Measurements from ENCODE around the gene PRAMEF8.
"Not testable (repeated sequence)": the region's sequence is repeated elsewhere in the genome, so short reads cannot be mapped to it uniquely, and the experiment has no call there.

The PRAMEF8 gene

DNA sequence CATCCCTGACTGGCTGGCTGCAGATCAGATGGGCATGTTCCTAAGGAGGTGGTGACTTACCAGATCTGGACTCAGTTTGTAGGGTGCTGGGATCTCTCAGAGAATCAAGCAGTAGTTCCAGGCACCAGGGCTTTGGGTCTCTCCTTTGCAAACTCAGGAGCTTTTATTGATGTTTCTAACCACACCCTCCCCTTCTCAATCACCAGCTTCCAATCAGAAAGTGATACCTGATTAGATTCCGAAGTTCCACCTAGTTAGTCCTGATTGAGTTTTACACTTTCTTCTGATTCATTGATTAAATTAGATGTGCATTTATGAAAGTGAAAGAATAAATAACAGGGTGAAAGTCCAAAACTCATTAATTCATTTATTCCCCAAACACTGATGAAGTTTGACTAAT lies at the start of gene PRAMEF8:
Gene PRAMEF8, minus strand, starts transcription at position 101 of the 400 bp plus-strand sequence. CDS start 1,046 bp downstream, outside the sequence.
- H3K4me3 Mint-ChIP-seq; intact Hi-C loops (cut with micrococcal nuclease); H3K27me3 Mint-ChIP-seq; H3K4me1 Mint-ChIP-seq (ENCODE audit: low read depth); H3K36me3 Mint-ChIP-seq (ENCODE audit: low read depth); H3K9me3 Mint-ChIP-seq; H3K27ac Mint-ChIP-seq: not testable (repeated sequence)

DNA sequence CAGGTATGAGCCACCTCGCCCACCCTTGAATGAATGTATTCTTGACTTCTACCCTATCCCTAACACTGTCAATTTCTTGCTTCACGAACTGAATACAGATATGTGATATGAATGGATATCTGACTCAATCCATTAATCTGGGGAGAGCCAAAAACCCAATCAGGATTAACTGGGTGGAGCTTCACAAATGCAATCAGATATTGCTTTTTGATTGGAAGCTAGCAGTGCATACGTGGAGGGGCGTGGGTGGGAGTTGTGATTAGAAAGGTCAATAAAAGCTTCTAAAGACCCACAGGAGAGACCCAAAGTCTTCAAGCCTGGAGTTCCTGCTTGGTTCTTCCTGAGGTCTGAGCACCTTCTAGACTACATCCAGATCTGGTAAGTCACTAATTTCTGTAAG lies 30.3 kb upstream of the PRAMEF8 start, which contains the start of gene PRAMEF15:
Gene PRAMEF15, plus strand, starts transcription at position 301 of the 400 bp plus-strand sequence. CDS start 2,827 bp downstream, outside the sequence.
- H3K9me3 Mint-ChIP-seq; H3K4me3 Mint-ChIP-seq; H3K27me3 Mint-ChIP-seq; H3K27ac Mint-ChIP-seq; intact Hi-C loops (cut with micrococcal nuclease); H3K36me3 Mint-ChIP-seq (ENCODE audit: low read depth); H3K4me1 Mint-ChIP-seq (ENCODE audit: low read depth): not testable (repeated sequence)

GRCh38 chr1:13303239-13303638 lies 18.3 kb upstream of the PRAMEF8 start, which contains the start of gene PRAMEF33:
PRAMEF33 (plus strand) TSS chr1:13303539; CDS start chr1:13305955, 2,416 bp downstream.
- intact Hi-C loops (cut with micrococcal nuclease); H3K4me1 Mint-ChIP-seq (ENCODE audit: low read depth); H3K27me3 Mint-ChIP-seq; H3K36me3 Mint-ChIP-seq (ENCODE audit: low read depth); H3K4me3 Mint-ChIP-seq; H3K9me3 Mint-ChIP-seq; H3K27ac Mint-ChIP-seq: not testable (repeated sequence)

DNA sequence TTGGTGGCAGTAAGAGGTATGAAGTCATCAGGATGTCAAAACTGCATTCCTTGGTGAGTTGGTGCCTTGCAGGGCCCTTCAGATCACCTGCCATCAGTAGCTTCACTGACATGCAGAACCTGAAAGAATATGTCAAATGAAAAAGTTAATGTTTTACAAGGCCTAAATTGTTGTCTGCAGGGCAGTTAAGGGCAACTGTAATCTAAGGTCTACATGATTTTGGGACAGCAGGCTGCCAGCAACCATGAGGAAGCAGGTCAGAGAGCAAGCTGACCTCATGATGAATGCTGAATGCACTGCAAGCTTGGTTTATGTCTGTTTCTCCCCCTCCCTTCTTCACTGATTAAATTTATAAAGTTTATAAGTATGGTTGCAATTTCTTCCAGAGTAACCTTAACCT lies 17.3 kb upstream of the PRAMEF8 start:
- H3K9me3 Mint-ChIP-seq; H3K27me3 Mint-ChIP-seq; intact Hi-C loops (cut with micrococcal nuclease); H3K4me3 Mint-ChIP-seq; H3K36me3 Mint-ChIP-seq (ENCODE audit: low read depth); H3K27ac Mint-ChIP-seq; H3K4me1 Mint-ChIP-seq (ENCODE audit: low read depth): not testable (repeated sequence)

DNA sequence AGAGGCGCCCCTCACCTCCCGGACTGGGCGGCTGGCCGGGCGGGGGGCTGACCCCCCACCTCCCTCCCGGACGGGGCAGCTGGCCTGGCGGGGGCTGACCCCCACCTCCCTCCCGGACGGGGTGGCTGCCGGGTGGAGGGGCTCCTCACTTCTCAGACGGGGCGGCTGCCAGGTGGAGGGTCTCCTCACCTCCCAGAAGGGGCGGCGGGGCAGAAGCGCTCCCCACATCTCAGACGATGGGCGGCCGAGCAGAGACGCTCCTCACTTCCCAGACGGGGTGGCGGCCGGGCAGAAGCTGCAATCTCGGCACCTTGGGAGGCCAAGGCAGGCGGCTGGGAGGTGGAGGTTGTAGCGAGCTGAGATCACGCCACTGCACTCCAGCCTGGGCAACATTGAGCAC lies 13.8 kb upstream of the PRAMEF8 start:
- H3K4me1 Mint-ChIP-seq (ENCODE audit: low read depth); H3K4me3 Mint-ChIP-seq; H3K9me3 Mint-ChIP-seq; H3K36me3 Mint-ChIP-seq (ENCODE audit: low read depth); H3K27me3 Mint-ChIP-seq; H3K27ac Mint-ChIP-seq; intact Hi-C loops (cut with micrococcal nuclease): not testable (repeated sequence)

DNA sequence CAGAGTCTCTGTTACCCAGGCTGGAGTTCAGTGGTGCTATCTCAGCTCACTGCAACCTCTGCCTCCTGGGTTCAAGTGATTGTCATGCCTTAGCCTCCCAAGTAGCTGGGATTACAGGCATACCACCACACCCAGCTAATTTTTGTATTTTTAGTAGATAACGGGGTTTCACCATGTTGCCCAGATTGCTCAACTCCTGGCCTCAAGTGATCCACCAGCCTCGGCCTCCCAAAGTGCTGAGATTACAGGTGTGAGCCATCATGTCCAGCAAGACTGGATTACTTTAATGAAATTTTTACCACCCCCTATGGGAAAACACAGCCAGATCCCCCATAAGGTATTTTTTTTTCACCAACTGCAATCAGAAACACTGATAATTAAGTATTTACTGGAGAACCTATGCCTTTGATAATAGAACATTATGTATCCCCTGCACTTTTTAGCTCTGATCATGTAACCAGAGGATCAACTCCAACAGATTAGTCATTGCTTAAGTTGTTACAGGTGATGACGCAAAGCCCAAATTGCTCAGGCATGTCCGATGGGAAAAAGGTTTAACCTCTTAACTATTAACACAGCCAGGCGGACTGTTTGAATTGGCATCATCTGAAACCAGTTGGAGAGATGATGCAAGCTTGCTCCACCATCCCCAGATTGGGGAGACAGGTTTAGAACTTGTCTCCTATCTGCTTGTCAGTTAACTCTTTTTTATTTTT lies 12.4 kb upstream of the PRAMEF8 start:
- H3K36me3 Mint-ChIP-seq (ENCODE audit: low read depth); H3K9me3 Mint-ChIP-seq; H3K4me1 Mint-ChIP-seq (ENCODE audit: low read depth); H3K27ac Mint-ChIP-seq; H3K27me3 Mint-ChIP-seq; intact Hi-C loops (cut with micrococcal nuclease); H3K4me3 Mint-ChIP-seq: not testable (repeated sequence)

- H3K36me3 Mint-ChIP-seq (ENCODE audit: low read depth); H3K27ac Mint-ChIP-seq; H3K27me3 Mint-ChIP-seq; H3K4me3 Mint-ChIP-seq; intact Hi-C loops (cut with micrococcal nuclease); H3K9me3 Mint-ChIP-seq; H3K4me1 Mint-ChIP-seq (ENCODE audit: low read depth): not testable (repeated sequence)
Observed at GRCh38 chr1:13289030-13289429, 4.1 kb upstream of the PRAMEF8 start.

DNA sequence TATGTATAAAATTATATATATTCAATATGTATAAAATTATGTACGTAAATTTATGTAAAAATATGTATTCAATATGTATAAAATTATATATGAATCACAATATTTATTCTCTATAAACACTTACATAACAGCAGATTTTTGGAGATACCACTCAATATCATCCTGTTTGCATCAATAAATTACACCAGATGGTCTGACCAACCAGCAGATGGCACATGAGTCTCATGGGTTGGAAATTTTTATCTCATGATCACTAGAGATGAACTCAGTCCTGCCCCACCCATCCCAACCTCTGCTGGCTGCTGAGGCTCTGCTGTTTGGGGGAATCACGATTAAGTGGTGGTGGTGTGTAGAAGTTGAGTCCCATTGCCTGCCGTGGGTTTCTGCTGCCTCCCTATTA lies 5.3 kb downstream of the PRAMEF8 start:
- intact Hi-C loops (cut with micrococcal nuclease); H3K36me3 Mint-ChIP-seq (ENCODE audit: low read depth): not testable (repeated sequence)

DNA sequence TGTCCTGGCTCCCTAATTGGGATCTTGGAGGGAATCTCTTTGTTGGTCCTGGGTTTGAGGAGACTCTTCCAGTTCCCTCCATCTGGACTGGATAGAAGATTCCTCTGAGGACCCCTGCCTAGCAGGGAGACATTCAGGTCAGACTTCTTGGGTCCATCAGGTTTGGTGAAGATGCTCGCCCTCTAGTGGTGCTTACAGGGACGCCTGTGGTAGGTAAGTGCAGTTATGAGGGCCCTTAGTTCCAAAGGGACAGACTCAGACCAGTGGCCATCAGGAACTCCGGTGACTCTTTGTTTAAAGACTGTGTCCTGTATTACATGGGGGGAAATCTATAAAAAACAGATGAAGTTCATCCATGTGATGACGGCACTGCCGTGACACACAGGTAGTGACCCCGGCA lies 7.9 kb downstream of the PRAMEF8 start:
- H3K4me3 Mint-ChIP-seq; H3K4me1 Mint-ChIP-seq (ENCODE audit: low read depth); intact Hi-C loops (cut with micrococcal nuclease); H3K36me3 Mint-ChIP-seq (ENCODE audit: low read depth); H3K9me3 Mint-ChIP-seq; H3K27ac Mint-ChIP-seq; H3K27me3 Mint-ChIP-seq: not testable (repeated sequence)

More for the DNA sequence above, 5.3 kb downstream of the PRAMEF8 start:
- H3K27ac Mint-ChIP-seq; H3K4me3 Mint-ChIP-seq; H3K27me3 Mint-ChIP-seq; H3K4me1 Mint-ChIP-seq (ENCODE audit: low read depth); H3K9me3 Mint-ChIP-seq: not testable (repeated sequence)

GRCh38 chr1:13265124-13265523 lies 19.8 kb downstream of the PRAMEF8 start:
- intact Hi-C loops (cut with micrococcal nuclease); H3K27ac Mint-ChIP-seq; H3K9me3 Mint-ChIP-seq; H3K4me1 Mint-ChIP-seq (ENCODE audit: low read depth); H3K4me3 Mint-ChIP-seq; H3K36me3 Mint-ChIP-seq (ENCODE audit: low read depth); H3K27me3 Mint-ChIP-seq: not testable (repeated sequence)

DNA sequence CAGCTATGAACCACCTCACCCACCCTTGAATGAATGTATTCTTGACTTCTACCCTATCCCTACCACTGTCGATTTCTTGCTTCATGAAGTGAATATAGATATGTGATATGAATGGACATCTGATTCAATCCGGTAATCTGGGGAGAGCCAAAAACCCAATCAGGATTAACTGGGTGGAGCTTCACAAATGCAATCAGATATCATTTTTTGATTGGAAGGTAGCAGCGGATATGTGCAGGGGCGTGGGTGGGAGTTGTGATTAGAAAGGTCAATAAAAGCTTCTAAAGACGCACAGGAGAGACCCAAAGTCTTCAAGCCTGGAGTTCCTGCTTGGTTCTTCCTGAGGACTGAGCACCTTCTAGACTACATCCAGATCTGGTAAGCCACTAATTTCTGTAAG lies 31.0 kb downstream of the PRAMEF8 start, which contains the start of gene PRAMEF5:
Gene PRAMEF5, plus strand, starts transcription at position 301 of the 400 bp plus-strand sequence. CDS start 5,071 bp downstream, outside the sequence.
- H3K36me3 Mint-ChIP-seq (ENCODE audit: low read depth); H3K4me1 Mint-ChIP-seq (ENCODE audit: low read depth); H3K27me3 Mint-ChIP-seq; intact Hi-C loops (cut with micrococcal nuclease); H3K9me3 Mint-ChIP-seq; H3K4me3 Mint-ChIP-seq; H3K27ac Mint-ChIP-seq: not testable (repeated sequence)

GRCh38 chr1:13247122-13247521 lies 37.8 kb downstream of the PRAMEF8 start:
- H3K27me3 Mint-ChIP-seq; intact Hi-C loops (cut with micrococcal nuclease); H3K4me3 Mint-ChIP-seq; H3K4me1 Mint-ChIP-seq (ENCODE audit: low read depth); H3K36me3 Mint-ChIP-seq (ENCODE audit: low read depth); H3K9me3 Mint-ChIP-seq; H3K27ac Mint-ChIP-seq: not testable (repeated sequence)

DNA sequence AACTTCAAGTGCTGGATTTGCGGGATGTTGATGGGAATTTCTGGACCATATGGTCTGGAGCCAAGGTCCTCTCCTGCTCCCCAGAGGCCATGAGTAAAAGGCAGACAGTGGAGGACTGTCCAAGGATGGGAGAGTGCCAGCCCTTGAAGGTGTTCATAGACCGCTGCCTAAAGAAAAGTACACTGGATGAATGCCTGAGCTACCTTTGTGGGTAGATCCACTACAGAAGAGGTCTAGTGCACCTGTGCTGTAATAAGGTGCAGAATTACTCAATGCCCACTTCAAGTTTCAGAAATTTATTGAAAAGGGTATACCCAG lies 38.4 kb downstream of the PRAMEF8 start:
- H3K27me3 Mint-ChIP-seq; H3K27ac Mint-ChIP-seq; H3K36me3 Mint-ChIP-seq (ENCODE audit: low read depth); H3K4me1 Mint-ChIP-seq (ENCODE audit: low read depth); H3K4me3 Mint-ChIP-seq; H3K9me3 Mint-ChIP-seq; intact Hi-C loops (cut with micrococcal nuclease): not testable (repeated sequence)

DNA sequence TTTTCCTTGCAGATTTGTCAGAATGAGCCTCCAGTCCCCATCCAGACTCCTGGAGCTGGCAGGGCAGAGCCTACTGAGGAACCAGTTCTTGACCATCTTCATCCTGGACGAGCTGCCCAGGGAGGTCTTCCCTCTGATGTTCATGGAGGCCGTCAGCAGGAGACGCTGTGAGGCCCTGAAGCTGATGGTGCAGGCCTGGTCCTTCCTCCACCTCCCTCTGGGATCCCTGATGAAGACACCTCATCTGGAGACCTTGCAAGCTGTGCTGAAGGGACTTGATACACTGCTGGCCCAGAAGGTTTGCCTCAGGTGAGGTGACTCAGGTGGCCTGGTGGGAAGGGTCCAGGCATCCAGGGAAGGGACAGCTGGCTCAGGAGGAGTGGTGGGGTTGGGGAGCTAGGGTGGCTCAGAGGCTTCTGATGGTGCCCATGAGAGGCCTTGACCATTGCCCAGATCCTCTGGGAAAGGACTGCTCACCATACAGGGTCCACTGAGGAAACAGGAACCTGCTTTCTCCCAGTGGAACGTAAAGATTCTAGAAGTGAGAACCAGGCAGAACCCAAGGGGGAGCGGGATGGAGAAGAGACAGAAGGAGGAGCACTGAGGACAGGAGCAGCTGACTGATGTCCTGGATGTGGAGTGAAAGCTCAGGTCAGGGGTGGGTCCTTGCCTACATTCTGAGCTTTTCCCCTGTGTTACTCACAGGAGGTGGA lies 38.9 kb downstream of the PRAMEF8 start:
- not testable (repeated sequence) for H3K4me3 Mint-ChIP-seq

More for the DNA sequence above, 38.9 kb downstream of the PRAMEF8 start:
- intact Hi-C loops (cut with micrococcal nuclease); H3K4me1 Mint-ChIP-seq (ENCODE audit: low read depth); H3K27ac Mint-ChIP-seq; H3K27me3 Mint-ChIP-seq; H3K36me3 Mint-ChIP-seq (ENCODE audit: low read depth); H3K9me3 Mint-ChIP-seq: not testable (repeated sequence)

All from dendritic cell treated with granulocyte-macrophage colony-stimulating factor and Interleukin-4, amounts not matched to agents 40 ng/mL and 50 ng/mL, for 4 days (primary cell).